Spleen (tissue), 7 donors: Measurements from ENCODE around the gene HSPB3.

ENCODE experiments used
- CTCF ChIP-seq, 11 experiments: fragments of 200-600 bp in 7 of 11; fragments of 450-650 bp in 4 of 11; sonication (generic) in 4 of 11; IDR thresholded peaks in 8 of 11; conservative IDR thresholded peaks in 3 of 11; 1 replicate in 7 of 11; 2 replicates in 4 of 11; pipeline versions ENCODE4 v1.4.0 to v1.8.0; 2016 to 2021; ENCODE audit warnings: antibody characterized with exemption in 11 of 11, inconsistent platforms in 4 of 11, mild to moderate bottlenecking in 1 of 11
- POLR2AphosphoS5 ChIP-seq, 3 donors: sonication (generic); formaldehyde crosslinking; IDR thresholded peaks; one replicate each; pipeline ENCODE4 v1.5.1; 2017; ENCODE audit warnings: antibody characterized with exemption in 3 of 3
- donor health status: DM: no; HTN: no; CAD: no; lungs with moderate emphysema.
- donor health status: DM: no; HTN: no; CAD: no.
- donor health status: DM: no; HTN: no; CAD: no.

GRCh38 chr5:54484219-54484894 is 28.9 kb downstream of the HSPB3 start:
- TF ChIP-seq CTCF (IDR thresholded peaks at IDR 0.05 in 8 of 11, conservative IDR thresholded peaks at IDR 0.05 in 3 of 11) (no peak), POLR2AphosphoS5 (IDR thresholded peaks at IDR 0.05) (no peak)
